G401 (cell line): ENCODE measurements around the gene LYSMD2. TPM values are rescaled to one million over a fixed set of nuclear protein-coding genes. Genes with fewer than 3 reads are reported as not detected.
A peak's percentile ranks its signal among the peaks of the same experiment; 100 is the strongest.

ENCODE experiments used
- DNase-seq: peaks from one replicate; pipeline ENCODE4 v3.0.0-alpha.2; 2015; ENCODE audit warnings: low spot score
- in situ Hi-C: cut with HindIII; loops from 2 replicates; pipeline ENCODE4 v1.10.0; 2016; ENCODE audit warnings: low sequenced_read_pairs, mixed read lengths
- total RNA-seq: library from RNA; depleted of rRNA; stranded (reverse); fragments of >200 nt; shearing (Covaris generic); gene quantifications from 2 replicates; pipeline ENCODE4 v1.2.3, GENCODE V29; 2014

LYSMD2 gene
- total RNA-seq, 1 experiment from 2014 or later = not detected

DNA sequence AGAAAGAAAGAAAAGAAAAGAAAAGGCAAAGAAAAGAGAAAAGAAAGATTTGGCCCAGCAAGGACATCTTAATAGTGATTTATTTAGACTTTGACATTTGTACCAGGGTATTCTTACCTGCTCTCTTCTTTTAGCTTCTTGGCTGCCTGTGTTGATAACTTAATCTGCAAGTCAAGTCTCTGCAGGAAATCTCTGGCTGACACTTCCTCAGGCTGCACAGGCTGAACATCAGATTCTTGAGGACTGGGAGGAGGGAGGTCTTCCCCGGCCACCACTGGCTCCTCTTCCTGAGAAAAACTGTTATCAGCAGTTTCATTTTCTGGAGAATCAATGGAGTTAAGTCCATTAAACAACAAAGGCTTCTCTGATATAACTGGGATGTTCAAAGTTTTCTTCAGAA is 12.8 kb downstream of the LYSMD2 start:
- in situ Hi-C loops = no loop called here
- DNase-seq = no peak

GRCh38 chr15:51724199-51724598 is 13.3 kb downstream of the LYSMD2 start:
- DNase-seq = no peak
- in situ Hi-C loops = no loop called here

DNA sequence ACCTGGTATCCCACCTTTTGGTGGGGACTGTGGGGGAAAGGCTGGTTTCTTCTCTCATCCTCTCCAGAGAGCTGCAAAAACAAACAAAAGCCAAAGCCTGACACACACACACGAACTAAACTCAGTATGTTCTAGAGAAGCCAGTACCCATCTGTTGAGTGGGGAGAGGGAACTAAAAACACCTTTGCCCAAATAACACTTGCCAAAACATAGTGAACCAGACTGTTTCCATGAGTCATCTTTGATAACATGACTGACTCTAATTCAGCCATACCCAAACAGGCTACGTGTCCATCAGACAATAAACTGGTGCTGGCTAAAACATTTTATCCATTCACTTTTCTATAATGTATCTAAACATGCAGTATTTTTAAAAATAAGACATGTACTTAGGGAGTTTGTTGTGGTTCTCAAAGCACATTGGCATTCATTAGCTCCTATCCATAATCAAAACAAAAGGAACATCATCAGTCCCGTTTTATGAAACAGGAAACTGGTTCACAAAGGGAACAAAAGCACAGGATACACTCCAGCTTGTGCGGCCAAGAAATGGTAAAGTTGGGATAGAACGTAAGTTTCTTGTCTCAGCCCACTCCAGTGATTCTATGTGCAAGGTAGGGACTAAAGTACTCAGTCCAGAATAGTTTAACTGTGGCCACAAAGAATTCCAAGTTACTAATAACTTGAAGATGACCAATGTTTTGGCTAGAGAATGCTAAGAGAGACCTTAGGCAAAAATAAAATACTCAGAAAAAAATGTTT is 16.1 kb downstream of the LYSMD2 start:
- in situ Hi-C loops = no loop called here
- DNase-seq = no peak

- no peak for DNase-seq
- in situ Hi-C loops = no loop called here
These were observed 17.1 kb downstream of the LYSMD2 start for GRCh38 chr15:51720201-51720995.

- in situ Hi-C loops = no loop called here
- DNase-seq = no peak
These were observed 18.7 kb downstream of the LYSMD2 start for GRCh38 chr15:51718746-51719145.

DNA sequence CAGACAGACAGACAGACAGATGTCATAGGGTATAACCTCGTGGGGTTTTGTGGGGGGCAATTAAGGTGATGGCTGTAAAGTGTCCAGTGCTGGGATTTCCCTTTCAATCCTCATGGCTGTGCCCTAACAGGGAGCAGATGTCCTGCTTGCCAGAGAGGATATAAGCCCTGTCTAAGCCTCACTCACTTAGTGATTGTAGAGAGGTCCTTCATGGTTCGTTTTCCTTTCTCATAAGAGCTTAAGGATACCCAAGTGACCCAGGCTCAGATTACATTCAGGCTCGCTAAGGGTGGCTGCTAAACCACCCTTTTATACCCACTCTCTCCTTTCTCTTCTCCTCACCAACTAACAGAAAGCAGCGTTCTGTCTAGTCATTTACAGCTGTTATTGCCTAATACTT is 19.2 kb downstream of the LYSMD2 start:
- in situ Hi-C loops = no loop called here
- no peak for DNase-seq

GRCh38 chr15:51714911-51715310 is 22.5 kb downstream of the LYSMD2 start:
- no peak for DNase-seq
- in situ Hi-C loops = no loop called here

DNA sequence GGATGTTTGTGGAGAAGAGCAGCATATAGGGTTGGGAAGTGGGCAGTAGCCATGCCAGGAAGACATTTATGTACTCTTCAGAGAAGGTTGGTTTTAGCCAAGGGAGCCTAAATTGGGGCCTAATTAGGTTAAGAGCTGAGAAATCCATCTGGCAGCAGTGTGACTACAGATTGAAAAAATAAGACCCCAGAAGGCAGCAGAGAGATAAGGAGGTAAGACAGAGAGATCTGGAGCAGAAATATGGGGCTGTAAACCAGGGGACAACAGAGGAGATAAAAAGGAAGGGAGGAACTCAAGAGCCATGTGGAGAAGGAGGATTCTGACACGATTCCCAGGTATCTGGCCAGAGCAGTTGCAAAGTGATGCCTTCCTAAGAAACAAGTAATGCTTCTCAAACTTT is 23.3 kb downstream of the LYSMD2 start:
- in situ Hi-C loops = no loop called here
- no peak for DNase-seq

GRCh38 chr15:51709031-51709430 is 28.4 kb downstream of the LYSMD2 start:
- in situ Hi-C loops = no loop called here
- no peak for DNase-seq

GRCh38 chr15:51708013-51708412 is 29.4 kb downstream of the LYSMD2 start:
- DNase-seq = no peak
- in situ Hi-C loops = no loop called here

DNA sequence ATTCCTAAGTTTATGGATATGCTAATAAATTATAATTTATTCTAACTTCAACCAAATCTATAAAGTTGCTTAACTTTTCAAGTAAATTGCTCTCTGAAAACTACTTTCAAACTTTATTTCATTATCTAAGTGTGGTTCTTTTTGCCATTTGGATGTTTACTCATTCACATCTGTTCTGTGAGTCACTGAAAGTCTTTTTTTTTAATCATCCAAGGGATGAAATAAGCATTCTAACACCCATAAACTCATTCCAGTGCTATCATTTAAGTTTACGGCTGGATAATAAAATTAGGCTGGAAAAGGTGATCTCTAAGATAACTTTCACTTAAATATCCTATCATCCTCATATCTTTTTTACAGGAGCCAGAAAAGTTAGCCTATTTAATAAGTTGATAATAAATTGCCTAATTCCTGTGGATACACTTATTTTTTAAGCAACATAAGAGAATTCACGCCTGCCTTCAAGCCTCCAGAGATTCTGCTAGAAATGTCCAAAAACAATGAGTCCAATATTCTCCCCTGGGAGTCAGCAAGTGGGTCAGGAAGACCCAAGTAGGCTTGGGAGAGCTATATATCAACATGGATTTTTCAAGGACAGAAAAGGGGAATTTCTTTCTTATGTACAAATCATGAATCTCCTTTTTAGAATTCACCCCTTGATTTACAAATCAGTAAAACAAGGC is 30.4 kb downstream of the LYSMD2 start:
- no peak for DNase-seq
- in situ Hi-C loops = no loop called here

- DNase-seq = no peak
- in situ Hi-C loops = no loop called here
These were observed 31.2 kb downstream of the LYSMD2 start for GRCh38 chr15:51706291-51706690.

- in situ Hi-C loops = no loop called here
- no peak for DNase-seq
These were observed 34.7 kb downstream of the LYSMD2 start for GRCh38 chr15:51702710-51703109.

DNA sequence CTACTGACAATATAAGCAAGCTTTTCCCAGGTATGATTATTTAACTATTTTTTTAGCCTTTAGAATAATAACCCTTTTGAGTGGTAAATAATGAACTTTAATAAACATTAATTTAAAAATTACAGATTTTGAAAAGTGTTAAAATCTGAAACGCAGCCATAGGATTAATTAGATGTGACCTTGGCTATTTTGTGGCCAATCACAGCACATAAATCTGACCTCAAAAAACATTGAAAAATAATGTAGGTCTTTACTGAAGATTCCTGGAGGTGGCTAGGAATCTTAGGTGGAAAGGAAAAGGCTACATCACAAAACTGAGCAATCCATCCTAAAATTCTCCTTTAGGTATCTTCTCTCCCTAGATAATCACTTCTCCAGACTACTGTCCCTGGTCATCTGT is 38.1 kb downstream of the LYSMD2 start:
- in situ Hi-C loops = no loop called here
- no peak for DNase-seq

DNA sequence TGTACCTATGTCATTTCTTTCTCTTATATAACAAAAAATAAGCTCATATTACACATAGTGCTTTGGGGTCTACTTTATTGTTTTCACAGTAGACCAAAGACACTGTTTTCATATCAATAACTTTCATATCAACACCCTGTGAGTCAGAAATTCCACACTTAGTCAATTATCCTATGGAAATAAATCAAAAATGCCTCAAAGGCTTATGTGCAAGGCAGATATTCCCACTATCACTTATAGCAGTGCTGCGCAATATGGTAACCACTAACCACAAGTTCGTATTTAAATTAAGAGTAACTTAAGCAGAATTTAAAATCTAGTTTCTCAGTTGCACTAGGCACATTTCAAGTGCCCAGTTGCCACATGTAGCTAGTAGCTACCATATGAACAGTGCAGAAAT is 40.3 kb downstream of the LYSMD2 start:
- no peak for DNase-seq
- in situ Hi-C loops = no loop called here

DNA sequence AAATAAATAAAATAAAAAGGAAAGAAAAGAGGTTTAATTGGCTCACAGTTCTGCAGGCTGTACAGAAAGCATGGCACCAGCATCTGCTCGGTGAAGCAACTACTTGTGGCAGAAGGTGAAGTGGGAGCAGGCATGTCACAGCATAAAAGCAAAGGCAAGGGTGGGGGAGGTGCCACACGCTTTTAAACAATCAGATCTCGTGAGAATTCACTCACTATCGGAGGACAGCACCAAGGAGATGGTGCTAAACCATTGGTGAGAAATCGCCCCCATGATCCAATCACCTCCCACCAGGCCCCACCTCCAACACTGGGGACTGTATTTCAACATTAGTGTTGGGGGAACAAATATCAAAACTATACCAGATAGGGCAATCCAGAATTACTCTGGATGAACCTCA is 40.9 kb downstream of the LYSMD2 start:
- in situ Hi-C loops = no loop called here
- no peak for DNase-seq

DNA sequence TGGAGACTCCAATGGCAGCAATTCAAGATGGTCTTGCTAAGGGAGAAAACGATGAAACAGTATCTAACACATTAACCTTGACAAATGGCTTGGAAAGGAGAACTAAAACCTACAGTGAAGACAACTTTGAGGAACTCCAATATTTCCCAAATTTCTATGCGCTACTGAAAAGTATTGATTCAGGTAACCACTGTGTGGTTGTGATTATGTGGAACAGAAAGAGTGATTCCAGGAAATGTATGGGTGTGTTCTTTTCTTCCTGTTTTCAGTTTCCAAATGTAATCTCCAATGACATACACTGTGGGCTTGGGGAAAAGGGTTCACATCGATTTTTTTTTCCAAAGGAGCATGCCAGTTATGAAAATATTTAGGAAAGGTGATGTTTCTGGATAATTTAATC is 45.3 kb downstream of the LYSMD2 start:
- in situ Hi-C loops = no loop called here
- no peak for DNase-seq

DNA sequence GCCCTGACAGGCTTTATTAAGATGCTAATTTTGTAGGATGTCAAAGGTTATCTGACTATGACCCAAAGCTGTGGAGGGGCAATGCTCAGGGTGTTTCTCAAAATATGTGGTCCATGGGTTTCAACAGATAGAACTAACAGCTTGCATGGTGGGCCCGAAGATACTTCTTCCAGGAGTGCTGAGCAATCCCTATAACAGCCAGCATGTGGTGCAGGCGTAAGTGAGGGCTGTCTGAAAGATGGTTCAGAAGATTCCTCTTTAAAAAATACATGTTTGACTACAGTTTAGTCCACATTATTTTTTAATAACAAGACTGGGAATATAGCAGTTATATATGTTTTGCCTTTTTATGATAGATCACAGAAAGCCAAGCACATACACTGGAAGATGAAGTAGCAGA is 48.6 kb downstream of the LYSMD2 start:
- in situ Hi-C loops = no loop called here
- no peak for DNase-seq

GRCh38 chr15:51687565-51687964 is 49.9 kb downstream of the LYSMD2 start:
- no peak for DNase-seq
- in situ Hi-C loops = no loop called here

DNA sequence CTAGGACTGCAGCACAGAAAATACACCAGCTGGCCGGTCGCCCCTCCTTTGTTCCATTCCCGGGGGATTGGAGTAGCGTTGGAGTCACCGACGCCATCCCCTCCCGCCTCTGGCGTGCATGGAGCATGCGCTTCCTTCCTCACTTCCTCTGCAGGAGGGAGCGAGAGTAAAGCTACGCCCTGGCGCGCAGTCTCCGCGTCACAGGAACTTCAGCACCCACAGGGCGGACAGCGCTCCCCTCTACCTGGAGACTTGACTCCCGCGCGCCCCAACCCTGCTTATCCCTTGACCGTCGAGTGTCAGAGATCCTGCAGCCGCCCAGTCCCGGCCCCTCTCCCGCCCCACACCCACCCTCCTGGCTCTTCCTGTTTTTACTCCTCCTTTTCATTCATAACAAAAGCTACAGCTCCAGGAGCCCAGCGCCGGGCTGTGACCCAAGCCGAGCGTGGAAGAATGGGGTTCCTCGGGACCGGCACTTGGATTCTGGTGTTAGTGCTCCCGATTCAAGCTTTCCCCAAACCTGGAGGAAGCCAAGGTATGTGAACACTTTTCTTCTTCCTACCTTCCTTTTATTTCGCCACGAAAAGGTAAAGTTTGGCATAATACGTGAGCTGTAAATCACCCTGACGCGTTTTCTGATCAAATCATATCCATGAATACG is 56.0 kb downstream of the LYSMD2 start, which contains the start of gene SCG3:
Gene SCG3, plus strand, starts transcription at position 201 of the 661 bp plus-strand sequence. Its CDS starts 253 bp downstream, at position 454.
- in situ Hi-C loops = no loop called here
- DNase-seq = peak; percentile 87
